HepG2 (cell line): ENCODE data around the gene POLR1G. TPM values are rescaled to one million over a fixed set of nuclear protein-coding genes. Genes with fewer than 3 reads are reported as not detected.

Experiments
- ETV5 ChIP-seq: IDR thresholded peaks from 2 replicates; pipeline ENCODE4 v1.6.1; 2018; ENCODE audit warnings: missing biosample characterization, missing genetic modification reagents, inconsistent platforms, borderline replicate concordance
- GABPA ChIP-seq, 2 experiments: IDR thresholded peaks; 2 replicates each; pipeline ENCODE4 v1.6.1; 2011 to 2016; ENCODE audit warnings: low read depth in 2 of 2, low read length in 1 of 2, missing biosample characterization in 1 of 2, missing genetic modification characterization in 1 of 2
- HNF4G ChIP-seq, 2 experiments: sonication (generic) in 1 of 2; formaldehyde crosslinking in 1 of 2; IDR thresholded peaks; 2 replicates each; pipeline versions ENCODE4 v1.4.0 to v1.6.1; 2011 to 2020; ENCODE audit warnings: borderline replicate concordance in 2 of 2, low read depth in 2 of 2, mild to moderate bottlenecking in 2 of 2, low read length in 1 of 2, missing genetic modification reagents in 1 of 2, moderate library complexity in 1 of 2
- RXRB ChIP-seq: IDR thresholded peaks from 2 replicates; pipeline ENCODE4 v1.6.1; 2016; ENCODE audit warnings: borderline replicate concordance, missing genetic modification reagents, missing compliant biosample characterization
- SOX13 ChIP-seq, 3 experiments: fragments of 450-650 bp in 1 of 3; sonication (generic) in 1 of 3; formaldehyde crosslinking in 1 of 3; IDR thresholded peaks in 2 of 3; conservative IDR thresholded peaks in 1 of 3; 2 replicates each; pipeline versions ENCODE4 v1.5.0 to v1.6.1; 2016 to 2020; ENCODE audit warnings: antibody characterized with exemption in 1 of 3, mild to moderate bottlenecking in 1 of 3, missing compliant biosample characterization in 1 of 3, missing genetic modification reagents in 1 of 3, moderate library complexity in 1 of 3
- TEAD3 ChIP-seq: optimal IDR thresholded peaks from 2 replicates; pipeline ENCODE3; 2016; ENCODE audit warnings: borderline replicate concordance
- ZEB1 ChIP-seq: IDR thresholded peaks from 2 replicates; pipeline ENCODE4 v1.6.1; 2012; ENCODE audit warnings: mild to moderate bottlenecking, low read depth, inconsistent platforms; ENCODE audit not compliant: insufficient replicate concordance
- ZMYM3 ChIP-seq: sonication (generic); formaldehyde crosslinking; IDR thresholded peaks from 2 replicates; pipeline ENCODE4 v1.5.1; 2020; ENCODE audit warnings: mild to moderate bottlenecking, missing genetic modification reagents
- ZNF292 ChIP-seq: sonication (generic); formaldehyde crosslinking; IDR thresholded peaks from 2 replicates; pipeline ENCODE4 v1.8.1; 2022; ENCODE audit warnings: mild to moderate bottlenecking, low read depth, missing genetic modification reagents, borderline replicate concordance
- polyA plus RNA-seq, 8 experiments: library from polyadenylated mRNA; depleted of rRNA in 3 of 8; stranded (reverse) in 7 of 8; unstranded in 1 of 8; fragments of >200 nt; fragmentation: Illumina TruSeq in 4 of 8; extraction: Trizol in 4 of 8; gene quantifications; 2 replicates each; pipeline versions ENCODE4 v1.2.1 to v1.2.3, GENCODE V29; 2011 to 2016; ENCODE audit warnings: low read depth in 4 of 8, missing spikeins in 1 of 8, mixed read lengths in 1 of 8; ENCODE audit not compliant: insufficient read depth in 1 of 8
- total RNA-seq, 5 experiments: library from RNA; depleted of rRNA; stranded (reverse); fragments of >200 nt; fragmentation: Illumina TruSeq; extraction: Trizol; gene quantifications; 2 replicates each; pipeline ENCODE4 v1.2.3, GENCODE V29; 2016; ENCODE audit warnings: low read depth in 1 of 5
- TF ChIP-seq, protein P1 (sequence below): sonication (generic); formaldehyde crosslinking; IDR thresholded peaks from 2 replicates; pipeline ENCODE4 v1.4.0; 2020; ENCODE audit warnings: missing genetic modification reagents
- TF ChIP-seq, protein P2 (sequence below): IDR thresholded peaks from 2 replicates; pipeline ENCODE4 v1.6.1; 2016; ENCODE audit warnings: missing compliant biosample characterization, missing genetic modification reagents, borderline replicate concordance
- TF ChIP-seq, protein P3 (sequence below): sonication (generic); formaldehyde crosslinking; IDR thresholded peaks from 2 replicates; pipeline ENCODE4 v1.5.1; 2020; ENCODE audit warnings: mild to moderate bottlenecking, missing genetic modification reagents, moderate library complexity
- TF ChIP-seq, protein P4 (sequence below): sonication (generic); formaldehyde crosslinking; IDR thresholded peaks from 2 replicates; pipeline ENCODE4 v1.5.0; 2020; ENCODE audit warnings: mild to moderate bottlenecking, missing genetic modification reagents

The POLR1G gene
- total and polyA plus RNA-seq, 2 of the 13 experiments (the other 11 are each of a cell fraction or from before 2014, with no cell fraction given) = 3.5 to 20.8 TPM

DNA sequence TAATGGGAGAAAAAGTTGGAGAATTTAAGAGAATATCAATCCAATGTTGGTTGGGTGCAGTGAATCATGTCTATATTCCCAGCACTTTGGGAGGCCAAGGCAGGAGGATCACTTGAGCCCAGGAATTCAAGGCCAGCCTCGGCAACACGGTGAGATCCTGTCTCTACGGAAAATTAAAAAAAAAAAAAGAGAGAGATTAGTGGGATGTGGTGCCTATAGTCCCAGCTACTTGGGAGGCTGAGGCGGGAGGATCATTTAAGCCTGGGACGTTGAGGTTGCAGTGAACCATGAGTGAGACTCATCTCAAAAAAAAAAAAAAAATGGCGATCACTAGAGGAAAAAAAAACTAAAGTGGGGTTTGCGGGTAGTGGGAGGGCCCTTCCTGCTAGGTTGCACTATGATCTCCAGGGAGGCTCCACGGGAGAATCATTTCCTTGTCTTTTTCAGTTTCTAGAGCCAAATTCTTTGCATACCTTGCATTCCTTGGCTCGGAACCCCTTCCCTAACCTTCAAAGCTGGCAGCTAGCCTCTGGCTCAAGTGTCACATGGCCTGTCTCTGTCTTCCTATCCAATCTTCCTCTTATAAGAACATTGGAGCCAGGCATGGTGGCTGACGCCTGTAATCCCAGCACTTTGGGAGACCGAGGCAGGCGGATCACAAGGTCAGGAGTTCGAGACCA, 30.3 kb upstream of the POLR1G start (continued):
- peak; percentile 52; the same call in 1 of the 2 replicates for TF ChIP-seq ETV5 (CRISPR knock-in tag)
- TF ChIP-seq, protein P1, sequence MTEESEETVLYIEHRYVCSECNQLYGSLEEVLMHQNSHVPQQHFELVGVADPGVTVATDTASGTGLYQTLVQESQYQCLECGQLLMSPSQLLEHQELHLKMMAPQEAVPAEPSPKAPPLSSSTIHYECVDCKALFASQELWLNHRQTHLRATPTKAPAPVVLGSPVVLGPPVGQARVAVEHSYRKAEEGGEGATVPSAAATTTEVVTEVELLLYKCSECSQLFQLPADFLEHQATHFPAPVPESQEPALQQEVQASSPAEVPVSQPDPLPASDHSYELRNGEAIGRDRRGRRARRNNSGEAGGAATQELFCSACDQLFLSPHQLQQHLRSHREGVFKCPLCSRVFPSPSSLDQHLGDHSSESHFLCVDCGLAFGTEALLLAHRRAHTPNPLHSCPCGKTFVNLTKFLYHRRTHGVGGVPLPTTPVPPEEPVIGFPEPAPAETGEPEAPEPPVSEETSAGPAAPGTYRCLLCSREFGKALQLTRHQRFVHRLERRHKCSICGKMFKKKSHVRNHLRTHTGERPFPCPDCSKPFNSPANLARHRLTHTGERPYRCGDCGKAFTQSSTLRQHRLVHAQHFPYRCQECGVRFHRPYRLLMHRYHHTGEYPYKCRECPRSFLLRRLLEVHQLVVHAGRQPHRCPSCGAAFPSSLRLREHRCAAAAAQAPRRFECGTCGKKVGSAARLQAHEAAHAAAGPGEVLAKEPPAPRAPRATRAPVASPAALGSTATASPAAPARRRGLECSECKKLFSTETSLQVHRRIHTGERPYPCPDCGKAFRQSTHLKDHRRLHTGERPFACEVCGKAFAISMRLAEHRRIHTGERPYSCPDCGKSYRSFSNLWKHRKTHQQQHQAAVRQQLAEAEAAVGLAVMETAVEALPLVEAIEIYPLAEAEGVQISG (CRISPR knock-in tag) = peak; percentile 26; the same call in 1 of the 2 replicates
- 0 out of 2 replicates have a peak, but pooled peaks have one; percentile 17 for TF ChIP-seq RXRB (CRISPR knock-in tag)
- TF ChIP-seq ZMYM3 (CRISPR knock-in tag) = peak; percentile 63
- no peak for TF ChIP-seq GABPA (IDR thresholded peaks at IDR 0.05; ENCODE audit: low read depth, low read length)
- peak; percentile 20; the same call in 1 of the 2 replicates for TF ChIP-seq GABPA (CRISPR knock-in tag; IDR thresholded peaks at IDR 0.05; ENCODE audit: low read depth)
- TF ChIP-seq, protein P2, sequence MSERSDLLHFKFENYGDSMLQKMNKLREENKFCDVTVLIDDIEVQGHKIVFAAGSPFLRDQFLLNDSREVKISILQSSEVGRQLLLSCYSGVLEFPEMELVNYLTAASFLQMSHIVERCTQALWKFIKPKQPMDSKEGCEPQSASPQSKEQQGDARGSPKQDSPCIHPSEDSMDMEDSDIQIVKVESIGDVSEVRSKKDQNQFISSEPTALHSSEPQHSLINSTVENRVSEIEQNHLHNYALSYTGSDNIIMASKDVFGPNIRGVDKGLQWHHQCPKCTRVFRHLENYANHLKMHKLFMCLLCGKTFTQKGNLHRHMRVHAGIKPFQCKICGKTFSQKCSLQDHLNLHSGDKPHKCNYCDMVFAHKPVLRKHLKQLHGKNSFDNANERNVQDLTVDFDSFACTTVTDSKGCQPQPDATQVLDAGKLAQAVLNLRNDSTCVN = peak; percentile 98
- peak; percentile 45 for TF ChIP-seq ZEB1
- TF ChIP-seq HNF4G (IDR thresholded peaks at IDR 0.05; ENCODE audit: borderline replicate concordance, low read depth, low read length) = 0 out of 2 replicates have a peak, but pooled peaks have one; percentile 35
- no peak for TF ChIP-seq HNF4G (CRISPR knock-in tag; IDR thresholded peaks at IDR 0.05; ENCODE audit: borderline replicate concordance, low read depth)
- TF ChIP-seq, protein P3, sequence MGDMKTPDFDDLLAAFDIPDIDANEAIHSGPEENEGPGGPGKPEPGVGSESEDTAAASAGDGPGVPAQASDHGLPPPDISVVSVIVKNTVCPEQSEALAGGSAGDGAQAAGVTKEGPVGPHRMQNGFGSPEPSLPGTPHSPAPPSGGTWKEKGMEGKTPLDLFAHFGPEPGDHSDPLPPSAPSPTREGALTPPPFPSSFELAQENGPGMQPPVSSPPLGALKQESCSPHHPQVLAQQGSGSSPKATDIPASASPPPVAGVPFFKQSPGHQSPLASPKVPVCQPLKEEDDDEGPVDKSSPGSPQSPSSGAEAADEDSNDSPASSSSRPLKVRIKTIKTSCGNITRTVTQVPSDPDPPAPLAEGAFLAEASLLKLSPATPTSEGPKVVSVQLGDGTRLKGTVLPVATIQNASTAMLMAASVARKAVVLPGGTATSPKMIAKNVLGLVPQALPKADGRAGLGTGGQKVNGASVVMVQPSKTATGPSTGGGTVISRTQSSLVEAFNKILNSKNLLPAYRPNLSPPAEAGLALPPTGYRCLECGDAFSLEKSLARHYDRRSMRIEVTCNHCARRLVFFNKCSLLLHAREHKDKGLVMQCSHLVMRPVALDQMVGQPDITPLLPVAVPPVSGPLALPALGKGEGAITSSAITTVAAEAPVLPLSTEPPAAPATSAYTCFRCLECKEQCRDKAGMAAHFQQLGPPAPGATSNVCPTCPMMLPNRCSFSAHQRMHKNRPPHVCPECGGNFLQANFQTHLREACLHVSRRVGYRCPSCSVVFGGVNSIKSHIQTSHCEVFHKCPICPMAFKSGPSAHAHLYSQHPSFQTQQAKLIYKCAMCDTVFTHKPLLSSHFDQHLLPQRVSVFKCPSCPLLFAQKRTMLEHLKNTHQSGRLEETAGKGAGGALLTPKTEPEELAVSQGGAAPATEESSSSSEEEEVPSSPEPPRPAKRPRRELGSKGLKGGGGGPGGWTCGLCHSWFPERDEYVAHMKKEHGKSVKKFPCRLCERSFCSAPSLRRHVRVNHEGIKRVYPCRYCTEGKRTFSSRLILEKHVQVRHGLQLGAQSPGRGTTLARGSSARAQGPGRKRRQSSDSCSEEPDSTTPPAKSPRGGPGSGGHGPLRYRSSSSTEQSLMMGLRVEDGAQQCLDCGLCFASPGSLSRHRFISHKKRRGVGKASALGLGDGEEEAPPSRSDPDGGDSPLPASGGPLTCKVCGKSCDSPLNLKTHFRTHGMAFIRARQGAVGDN = peak; percentile 44
- TF ChIP-seq ZNF292 (CRISPR knock-in tag) = 0 out of 2 replicates have a peak, but pooled peaks have one; percentile 32
- TF ChIP-seq SOX13 (IDR thresholded peaks at IDR 0.05) = no peak
- TF ChIP-seq SOX13 (CRISPR knock-in tag; conservative IDR thresholded peaks at IDR 0.05 in 1 of 2, IDR thresholded peaks at IDR 0.05 in 1 of 2) = peak in 1 of 2 experiments; percentile 21; a peak in 1 of 4 replicates
- TF ChIP-seq TEAD3 (CRISPR knock-in tag) = peak; percentile 100
- TF ChIP-seq, protein P4, sequence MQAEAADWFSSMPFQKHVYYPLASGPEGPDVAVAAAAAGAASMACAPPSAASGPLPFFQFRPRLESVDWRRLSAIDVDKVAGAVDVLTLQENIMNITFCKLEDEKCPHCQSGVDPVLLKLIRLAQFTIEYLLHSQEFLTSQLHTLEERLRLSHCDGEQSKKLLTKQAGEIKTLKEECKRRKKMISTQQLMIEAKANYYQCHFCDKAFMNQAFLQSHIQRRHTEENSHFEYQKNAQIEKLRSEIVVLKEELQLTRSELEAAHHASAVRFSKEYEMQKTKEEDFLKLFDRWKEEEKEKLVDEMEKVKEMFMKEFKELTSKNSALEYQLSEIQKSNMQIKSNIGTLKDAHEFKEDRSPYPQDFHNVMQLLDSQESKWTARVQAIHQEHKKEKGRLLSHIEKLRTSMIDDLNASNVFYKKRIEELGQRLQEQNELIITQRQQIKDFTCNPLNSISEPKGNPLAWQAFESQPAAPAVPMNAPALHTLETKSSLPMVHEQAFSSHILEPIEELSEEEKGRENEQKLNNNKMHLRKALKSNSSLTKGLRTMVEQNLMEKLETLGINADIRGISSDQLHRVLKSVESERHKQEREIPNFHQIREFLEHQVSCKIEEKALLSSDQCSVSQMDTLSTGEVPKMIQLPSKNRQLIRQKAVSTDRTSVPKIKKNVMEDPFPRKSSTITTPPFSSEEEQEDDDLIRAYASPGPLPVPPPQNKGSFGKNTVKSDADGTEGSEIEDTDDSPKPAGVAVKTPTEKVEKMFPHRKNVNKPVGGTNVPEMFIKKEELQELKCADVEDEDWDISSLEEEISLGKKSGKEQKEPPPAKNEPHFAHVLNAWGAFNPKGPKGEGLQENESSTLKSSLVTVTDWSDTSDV (CRISPR knock-in tag) = no peak
